Neural cell (in vitro differentiated cells): Measurements from ENCODE around the gene KDM4B. TPM values are rescaled to one million over a fixed set of nuclear protein-coding genes. Genes with fewer than 3 reads are reported as not detected.

ENCODE experiments used
- H2AFZ ChIP-seq: fragments of 200-600, 300-800 bp; sonication (generic), shearing (Covaris generic); 2 replicates; pipeline ENCODE4 v1.6.0; 2014; ENCODE audit warnings: low read depth, mild to moderate bottlenecking, antibody characterized with exemption, low read length, moderate library complexity
- H3F3A ChIP-seq: fragments of 200-600 bp; shearing (Covaris generic); 2 replicates; pipeline ENCODE4 v1.6.1; 2016; ENCODE audit warnings: mild to moderate bottlenecking, moderate library complexity, mixed read lengths, antibody characterized with exemption, low read length; ENCODE audit not compliant: insufficient read depth, poor library complexity, severe bottlenecking
- H3K27ac ChIP-seq: fragments of 200-600, 300-800 bp; sonication (generic), shearing (Covaris generic); 2 replicates; pipeline ENCODE4 v1.5.1; 2014; ENCODE audit warnings: mild to moderate bottlenecking, low read length, moderate library complexity
- H3K27me3 ChIP-seq: fragments of 300-800, 200-600 bp; sonication (generic), shearing (Covaris generic); 2 replicates; pipeline ENCODE4 v1.6.0; 2014; ENCODE audit warnings: mild to moderate bottlenecking, low read depth, low read length, moderate library complexity; ENCODE audit not compliant: insufficient read depth
- H3K36me3 ChIP-seq: fragments of 300-800, 200-600 bp; sonication (generic), shearing (Covaris generic); 2 replicates; pipeline ENCODE4 v1.5.1; 2014; ENCODE audit warnings: mild to moderate bottlenecking, antibody characterized with exemption, low read length, moderate library complexity; ENCODE audit not compliant: insufficient read depth
- H3K4me2 ChIP-seq: fragments of 300-800, 200-600 bp; sonication (generic), shearing (Covaris generic); 2 replicates; pipeline ENCODE4 v1.6.0; 2014; ENCODE audit warnings: mild to moderate bottlenecking, low read length
- H3K4me3 ChIP-seq: fragments of 300-800, 200-600 bp; sonication (generic), shearing (Covaris generic); 2 replicates; pipeline ENCODE4 v1.5.1; 2014; ENCODE audit warnings: mild to moderate bottlenecking, low read length, moderate library complexity
- H3K79me2 ChIP-seq: fragments of 200-600 bp; shearing (Covaris generic); replicated peaks from 2 replicates; pipeline ENCODE4 v1.6.0; 2014; ENCODE audit warnings: mild to moderate bottlenecking, low read length, moderate library complexity; ENCODE audit not compliant: insufficient read depth
- H3K9ac ChIP-seq: fragments of 300-800, 200-600 bp; sonication (generic), shearing (Covaris generic); 2 replicates; pipeline ENCODE4 v1.6.1; 2016; ENCODE audit warnings: mild to moderate bottlenecking, low read length, mixed read lengths
- H3K9me2 ChIP-seq: fragments of 200-600 bp; shearing (Covaris generic); 2 replicates; pipeline ENCODE4 v1.6.1; 2016; ENCODE audit warnings: mild to moderate bottlenecking, low read length, mixed read lengths; ENCODE audit not compliant: insufficient read depth
- H3K9me3 ChIP-seq: fragments of 200-600, 300-800 bp; sonication (generic), shearing (Covaris generic); 2 replicates; pipeline ENCODE4 v1.6.1; 2016; ENCODE audit warnings: mild to moderate bottlenecking, mixed run types, low read length, moderate library complexity, mixed read lengths
- H4K20me1 ChIP-seq: fragments of 200-600 bp; shearing (Covaris generic); 2 replicates; pipeline ENCODE4 v1.6.1; 2016; ENCODE audit warnings: mild to moderate bottlenecking, mixed run types; ENCODE audit not compliant: insufficient read depth
- CTCF ChIP-seq: fragments of 450-650 bp; IDR thresholded peaks from 2 replicates; pipeline ENCODE4 v1.5.1; 2014; ENCODE audit warnings: antibody characterized with exemption, mild to moderate bottlenecking, moderate library complexity; ENCODE audit not compliant: poor library complexity, severe bottlenecking
- EP300 ChIP-seq: fragments of 450-650 bp; conservative IDR thresholded peaks from 2 replicates; pipeline ENCODE4 v1.6.1; 2014; ENCODE audit warnings: antibody characterized with exemption, mild to moderate bottlenecking, moderate library complexity; ENCODE audit not compliant: poor library complexity, severe bottlenecking
- EZH2 ChIP-seq: fragments of 200-600, 300-800 bp; shearing (Covaris generic), sonication (generic); IDR thresholded peaks from 2 replicates; pipeline ENCODE4 v1.6.1; 2014; ENCODE audit warnings: antibody characterized with exemption, low read length, borderline replicate concordance, mild to moderate bottlenecking; ENCODE audit not compliant: insufficient read depth, poor library complexity, severe bottlenecking
- MXI1 ChIP-seq: fragments of 450-650 bp; conservative IDR thresholded peaks from 2 replicates; pipeline ENCODE4 v1.6.1; 2014; ENCODE audit warnings: antibody characterized with exemption, mild to moderate bottlenecking; ENCODE audit not compliant: poor library complexity, severe bottlenecking
- POLR2AphosphoS5 ChIP-seq: IDR thresholded peaks from 2 replicates; pipeline ENCODE4 v1.6.1; 2012
- RAD21 ChIP-seq: fragments of 450-650 bp; conservative IDR thresholded peaks from 2 replicates; pipeline ENCODE4 v1.6.1; 2014; ENCODE audit warnings: antibody characterized with exemption, mild to moderate bottlenecking, moderate library complexity
- REST ChIP-seq: IDR thresholded peaks from 2 replicates; pipeline ENCODE4 v1.6.1; 2012; ENCODE audit warnings: borderline replicate concordance
- SMC3 ChIP-seq: fragments of 450-650 bp; conservative IDR thresholded peaks from 2 replicates; pipeline ENCODE4 v1.6.1; 2014; ENCODE audit warnings: antibody characterized with exemption, mild to moderate bottlenecking, moderate library complexity; ENCODE audit not compliant: poor library complexity
- TAF1 ChIP-seq: IDR thresholded peaks from 2 replicates; pipeline ENCODE4 v1.6.1; 2012; ENCODE audit warnings: low read depth
- polyA plus RNA-seq: library from polyadenylated mRNA; depleted of rRNA; stranded (reverse); fragments of >200 nt; gene quantifications from 2 replicates; pipeline ENCODE4 v1.2.3, GENCODE V29; 2014

The KDM4B gene
- polyA plus RNA-seq, 1 donor from 2014 or later, result 19.1 TPM

GRCh38 chr19:5127717-5128116 lies 158.8 kb downstream of the KDM4B start:
- Histone ChIP-seq H3K36me3 (no peaks in the 10 kb centered on the region), H3K4me2 (no peak overlapping the region), H3K79me2 (no peaks in the 10 kb centered on the region), H3K27ac (no peak overlapping the region), H3K27me3 (no peaks in the 10 kb centered on the region), H3K9me3 (no peaks in the 10 kb centered on the region), H4K20me1 (no peaks in the 10 kb centered on the region), H2AFZ (no peak overlapping the region), H3K9me2 (no peaks in the 10 kb centered on the region), H3K4me3 (no peak overlapping the region), H3K9ac (no peak overlapping the region), H3F3A (no peaks in the 10 kb centered on the region)
- TF ChIP-seq REST (no peak), SMC3 (no peak), EP300 (no peak), CTCF (no peak), POLR2AphosphoS5 (no peak), MXI1 (no peak), TAF1 (no peak), RAD21 (no peak), EZH2 (no peak)

DNA sequence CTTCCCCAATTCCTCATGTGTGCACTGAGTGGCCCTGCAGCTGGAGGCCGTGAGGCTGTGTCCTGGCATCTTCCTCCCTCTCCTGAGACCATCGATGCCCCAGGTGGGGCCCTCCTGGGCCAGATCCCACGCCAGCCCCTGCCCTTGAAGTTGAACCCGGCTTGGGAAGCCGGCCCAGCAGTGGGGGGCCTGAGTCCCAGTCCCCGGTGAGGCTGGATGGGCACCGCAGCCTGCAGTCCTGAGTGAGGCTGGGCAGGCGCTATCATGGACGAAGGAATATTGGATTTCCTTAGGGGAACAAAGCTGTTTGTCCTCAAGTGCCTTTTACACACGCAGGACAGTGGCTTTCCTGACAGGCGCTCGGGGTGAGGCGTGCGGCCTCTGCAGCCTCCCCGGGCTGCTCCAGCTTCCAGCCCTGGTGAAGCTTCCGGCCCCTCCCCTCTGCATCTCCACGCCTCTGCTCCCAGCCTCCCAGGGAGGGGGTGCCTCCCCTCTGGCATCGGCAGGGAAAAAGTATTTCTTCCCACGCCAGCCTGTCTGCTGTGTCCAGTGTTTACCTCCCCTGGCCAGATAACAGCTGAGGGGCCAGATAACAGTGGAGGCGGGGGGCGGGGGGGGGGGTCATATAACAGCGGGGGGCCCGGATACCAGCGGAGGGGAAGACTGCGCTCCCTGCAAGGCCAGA lies 159.5 kb downstream of the KDM4B start:
- H3K36me3 ChIP-seq, result no peaks in the 10 kb centered on the region
- TF ChIP-seq MXI1 (no peak), SMC3 (no peak), REST (no peak), POLR2AphosphoS5 (no peak), TAF1 (no peak), EP300 (no peak), CTCF (no peak), RAD21 (no peak), EZH2 (no peak)
- no peaks in the 10 kb centered on the region for H3K27me3 ChIP-seq
- H4K20me1 ChIP-seq, result no peaks in the 10 kb centered on the region
- H3K9me3 ChIP-seq, result no peaks in the 10 kb centered on the region
- H3K27ac ChIP-seq, result no peak overlapping the region
- no peak overlapping the region for H3K4me3 ChIP-seq
- no peaks in the 10 kb centered on the region for H3K79me2 ChIP-seq
- H3K4me2 ChIP-seq, result no peak overlapping the region
- no peak overlapping the region for H2AFZ ChIP-seq
- H3K9ac ChIP-seq, result no peak overlapping the region
- H3K9me2 ChIP-seq, result no peaks in the 10 kb centered on the region
- no peaks in the 10 kb centered on the region for H3F3A ChIP-seq
